SK-N-SH (cell line): ENCODE data around the gene CD300LG. TPM values are rescaled to one million over a fixed set of nuclear protein-coding genes. Genes with fewer than 3 reads are reported as not detected.

Source experiments
- CTCF ChIA-PET: fragments of 300-600, 350-600 bp; formaldehyde crosslinking; extraction: SDS; loops from one replicate; lab custom pipeline; 2021; lab: Yijun Ruan, JAX
- POLR2A ChIA-PET: fragments of 350-600 bp; sonication (Branson Sonifier 250); formaldehyde crosslinking; extraction: SDS; loops from one replicate; lab custom pipeline; 2020; ENCODE audit warnings: antibody characterized with exemption, inconsistent platforms; lab: Yijun Ruan, JAX
- DNase-seq: peaks from one replicate; pipeline ENCODE4 v3.0.0; 2012
- H2AFZ ChIP-seq: fragments of 200-600 bp; sonication (generic); 2 replicates; pipeline ENCODE4 v1.8.1; 2016; ENCODE audit warnings: antibody characterized with exemption, mild to moderate bottlenecking, low read depth
- H3F3A ChIP-seq: fragments of 200-600 bp; sonication (generic); replicated peaks from 2 replicates; pipeline ENCODE3; 2016; ENCODE audit warnings: antibody characterized with exemption, mild to moderate bottlenecking; ENCODE audit not compliant: insufficient read depth
- H3K27ac ChIP-seq, 2 experiments: fragments of 200-500 bp in 1 of 2; fragments of 200-600 bp in 1 of 2; sonication (Bioruptor generic) in 1 of 2; sonication (generic), shearing (Covaris generic) in 1 of 2; 2 replicates each; pipeline versions ENCODE4 v1.5.1 to v1.6.1; 2014 to 2016; ENCODE audit warnings: low read depth in 2 of 2, inconsistent platforms in 1 of 2, low read length in 1 of 2, mild to moderate bottlenecking in 1 of 2, mixed read lengths in 1 of 2
- H3K27me3 ChIP-seq: fragments of 200-600 bp; sonication (generic), shearing (Covaris generic); 2 replicates; pipeline ENCODE4 v1.6.1; 2016; ENCODE audit warnings: mixed run types; ENCODE audit not compliant: insufficient read depth
- H3K36me3 ChIP-seq, 2 experiments: fragments of 200-500 bp in 1 of 2; fragments of 200-600 bp in 1 of 2; sonication (Bioruptor generic) in 1 of 2; sonication (generic) in 1 of 2; replicated peaks in 1 of 2; 2 replicates each; pipeline versions ENCODE3 to v1.5.1; 2014 to 2016; ENCODE audit warnings: low read length in 1 of 2, mild to moderate bottlenecking in 1 of 2; ENCODE audit not compliant: insufficient read depth in 2 of 2, control insufficient read depth in 1 of 2
- H3K4me1 ChIP-seq, 2 experiments: fragments of 200-500 bp in 1 of 2; fragments of 200-600 bp in 1 of 2; sonication (Bioruptor generic) in 1 of 2; sonication (generic), shearing (Covaris generic) in 1 of 2; 2 replicates each; pipeline versions ENCODE4 v1.5.1 to v1.6.1; 2014 to 2016; ENCODE audit warnings: low read depth in 1 of 2, low read length in 1 of 2, mixed run types in 1 of 2; ENCODE audit not compliant: insufficient read depth in 2 of 2, control insufficient read depth in 1 of 2
- H3K4me2 ChIP-seq: fragments of 200-600 bp; sonication (generic), shearing (Covaris generic); 2 replicates; pipeline ENCODE4 v1.6.1; 2017; ENCODE audit warnings: mixed run types
- H3K4me3 ChIP-seq, 2 experiments: fragments of 200-500 bp in 1 of 2; fragments of 200-600 bp in 1 of 2; sonication (Bioruptor generic) in 1 of 2; sonication (generic), shearing (Covaris generic) in 1 of 2; 2 replicates each; pipeline versions ENCODE4 v1.5.1 to v1.8.1; 2014 to 2016; ENCODE audit warnings: low read depth in 2 of 2, inconsistent platforms in 1 of 2, low read length in 1 of 2, mild to moderate bottlenecking in 1 of 2, mixed read lengths in 1 of 2, moderate library complexity in 1 of 2
- H3K79me2 ChIP-seq: fragments of 200-600 bp; sonication (generic); 2 replicates; pipeline ENCODE4 v1.8.1; 2017; ENCODE audit warnings: mild to moderate bottlenecking; ENCODE audit not compliant: insufficient read depth
- H3K9ac ChIP-seq: fragments of 200-600 bp; sonication (generic); 2 replicates; pipeline ENCODE4 v1.6.1; 2017; ENCODE audit warnings: mixed run types
- H3K9me2 ChIP-seq: fragments of 200-600 bp; sonication (generic); 2 replicates; pipeline ENCODE4 v1.6.1; 2017; ENCODE audit warnings: mixed run types
- H3K9me3 ChIP-seq: fragments of 200-600 bp; sonication (generic); 2 replicates; pipeline ENCODE4 v1.6.1; 2017; ENCODE audit warnings: mixed run types, mild to moderate bottlenecking, moderate library complexity
- H4K20me1 ChIP-seq: fragments of 200-600 bp; sonication (generic); 2 replicates; pipeline ENCODE4 v1.6.1; 2017; ENCODE audit warnings: mild to moderate bottlenecking, mixed run types; ENCODE audit not compliant: insufficient read depth
- CHD2 ChIP-seq: fragments of 150-350 bp; IDR thresholded peaks from 2 replicates; pipeline ENCODE4 v1.6.1; 2018; ENCODE audit warnings: low read length; ENCODE audit not compliant: partially characterized antibody
- CTCF ChIP-seq: fragments of 200-600 bp; sonication (generic); IDR thresholded peaks from 2 replicates; pipeline ENCODE4 v1.6.1; 2017; ENCODE audit warnings: antibody characterized with exemption, mild to moderate bottlenecking, moderate library complexity
- ELF1 ChIP-seq: IDR thresholded peaks from 2 replicates; pipeline ENCODE4 v1.4.0; 2012
- FOSL2 ChIP-seq: IDR thresholded peaks from 2 replicates; pipeline ENCODE4 v1.4.0; 2012; ENCODE audit warnings: low read depth, mild to moderate bottlenecking, moderate library complexity, borderline replicate concordance
- GABPA ChIP-seq: IDR thresholded peaks from 2 replicates; pipeline ENCODE4 v1.4.0; 2012; ENCODE audit warnings: low read depth, mild to moderate bottlenecking
- IRF3 ChIP-seq: fragments of 150-350 bp; IDR thresholded peaks from 2 replicates; pipeline ENCODE4 v1.6.1; 2016; ENCODE audit warnings: mild to moderate bottlenecking, low read depth, low read length
- JUND ChIP-seq: IDR thresholded peaks from 2 replicates; pipeline ENCODE4 v1.4.0; 2012
- NFIC ChIP-seq: IDR thresholded peaks from 2 replicates; pipeline ENCODE4 v1.4.0; 2012; ENCODE audit warnings: borderline replicate concordance
- RAD21 ChIP-seq: IDR thresholded peaks from 2 replicates; pipeline ENCODE4 v1.6.1; 2012; ENCODE audit warnings: mild to moderate bottlenecking, low read length
- REST ChIP-seq: IDR thresholded peaks from 2 replicates; pipeline ENCODE4 v1.6.1; 2012; ENCODE audit warnings: mild to moderate bottlenecking, low read depth, low read length, moderate library complexity
- YY1 ChIP-seq: IDR thresholded peaks from 2 replicates; pipeline ENCODE4 v1.4.0; 2012; ENCODE audit warnings: low read depth, mild to moderate bottlenecking
- ZBTB33 ChIP-seq: IDR thresholded peaks from 2 replicates; pipeline ENCODE4 v1.4.0; 2012; ENCODE audit warnings: low read depth, borderline replicate concordance
- WGBS: methylation state at CpG from one replicate; pipeline ENCODE4 v1.1.6; 2017; ENCODE audit warnings: low lambda C conversion rate; 5-methylcytosine and 5-hydroxymethylcytosine counted together
- polyA plus RNA-seq, 3 experiments: library from polyadenylated mRNA; depleted of rRNA; stranded (reverse); fragments of >200 nt; gene quantifications; 2 replicates each; pipeline ENCODE4 v1.2.3, GENCODE V29; 2012

CD300LG gene
- polyA plus RNA-seq, 1 of the 3 experiments (the other 2 are of a cell fraction): not detected

GRCh38 chr17:43855061-43855460 is 8.1 kb downstream of the CD300LG start:
- Histone ChIP-seq H3K4me3 (no peak overlapping the region), H3K79me2 (no peaks in the 10 kb centered on the region), H4K20me1 (no peaks in the 10 kb centered on the region), H3K27ac (no peak overlapping the region), H3K4me2 (no peak overlapping the region), H3K9me3 (no peaks in the 10 kb centered on the region), H3K4me1 (no peaks in the 10 kb centered on the region), H2AFZ (no peak overlapping the region), H3K36me3 (no peaks in the 10 kb centered on the region), H3F3A (no peaks in the 10 kb centered on the region), H3K9me2 (no peaks in the 10 kb centered on the region), H3K27me3 (peaks cover 33% of the 10 kb centered on the region; the same call in 1 of the 2 replicates), H3K9ac (no peak overlapping the region)
- 82% methylated on average over 4 of the region's 9 CpGs for WGBS
- TF ChIP-seq RAD21 (no peak), JUND (no peak), FOSL2 (no peak), NFIC (no peak), ZBTB33 (no peak), CTCF (no peak)
- no peak for DNase-seq
- ChIA-PET POLR2A (interaction anchor here (1.1 kb wide), 1 partner anchor 12 kb away, joined by 3 read pairs; no protein-coding TSS in a partner anchor), CTCF (interaction anchor here (0.6 to 4.6 kb wide), 5 partner anchors 9 to 95 kb away, joined by 3 to 51 read pairs (median 4); partner anchors contain the start of gene CD300LG)

GRCh38 chr17:43856141-43856540 is 9.2 kb downstream of the CD300LG start:
- CTCF ChIA-PET: interaction anchor here (1.3 to 4.6 kb wide), 4 partner anchors 10 to 280 kb away, joined by 3 to 51 read pairs (median 12); partner anchors contain the start of gene CD300LG
- H3K79me2 ChIP-seq: no peaks in the 10 kb centered on the region
- H3K9me3 ChIP-seq: no peaks in the 10 kb centered on the region
- no peak overlapping the region for H3K4me3 ChIP-seq
- no peak overlapping the region for H3K27ac ChIP-seq
- H3K9me2 ChIP-seq: no peaks in the 10 kb centered on the region
- H3K4me2 ChIP-seq: no peak overlapping the region
- no peaks in the 10 kb centered on the region for H3K36me3 ChIP-seq
- WGBS: 69% methylated on average over 3 of the region's 3 CpGs
- H3F3A ChIP-seq: no peaks in the 10 kb centered on the region
- no peak overlapping the region for H3K9ac ChIP-seq
- peaks cover 33% of the 10 kb centered on the region; the same call in 1 of the 2 replicates for H3K27me3 ChIP-seq
- no peak for DNase-seq
- no peak overlapping the region for H2AFZ ChIP-seq
- POLR2A ChIA-PET: interaction anchor here (1.1 kb wide), 1 partner anchor 13 kb away, joined by 3 read pairs; no protein-coding TSS in a partner anchor
- H3K4me1 ChIP-seq: no peaks in the 10 kb centered on the region
- H4K20me1 ChIP-seq: no peaks in the 10 kb centered on the region
- no peak for TF ChIP-seq GABPA
- TF ChIP-seq CTCF: no peak
- no peak for TF ChIP-seq CHD2
- TF ChIP-seq RAD21: no peak
- TF ChIP-seq ELF1: no peak
- TF ChIP-seq IRF3: no peak
- TF ChIP-seq REST: no peak
- TF ChIP-seq ZBTB33: no peak
- no peak for TF ChIP-seq YY1
